Neural cell (in vitro differentiated cells): ENCODE measurements around the gene UNC5A. TPM values are rescaled to one million over a fixed set of nuclear protein-coding genes. Genes with fewer than 3 reads are reported as not detected.

Experiments used
- H2AFZ ChIP-seq: fragments of 200-600, 300-800 bp; sonication (generic), shearing (Covaris generic); 2 replicates; pipeline ENCODE4 v1.6.0; 2014; ENCODE audit warnings: low read depth, mild to moderate bottlenecking, antibody characterized with exemption, low read length, moderate library complexity
- H3F3A ChIP-seq: fragments of 200-600 bp; shearing (Covaris generic); 2 replicates; pipeline ENCODE4 v1.6.1; 2016; ENCODE audit warnings: mild to moderate bottlenecking, moderate library complexity, mixed read lengths, antibody characterized with exemption, low read length; ENCODE audit not compliant: insufficient read depth, poor library complexity, severe bottlenecking
- H3K27ac ChIP-seq: fragments of 200-600, 300-800 bp; sonication (generic), shearing (Covaris generic); 2 replicates; pipeline ENCODE4 v1.5.1; 2014; ENCODE audit warnings: mild to moderate bottlenecking, low read length, moderate library complexity
- H3K27me3 ChIP-seq: fragments of 300-800, 200-600 bp; sonication (generic), shearing (Covaris generic); 2 replicates; pipeline ENCODE4 v1.6.0; 2014; ENCODE audit warnings: mild to moderate bottlenecking, low read depth, low read length, moderate library complexity; ENCODE audit not compliant: insufficient read depth
- H3K36me3 ChIP-seq: fragments of 300-800, 200-600 bp; sonication (generic), shearing (Covaris generic); 2 replicates; pipeline ENCODE4 v1.5.1; 2014; ENCODE audit warnings: mild to moderate bottlenecking, antibody characterized with exemption, low read length, moderate library complexity; ENCODE audit not compliant: insufficient read depth
- H3K4me2 ChIP-seq: fragments of 300-800, 200-600 bp; sonication (generic), shearing (Covaris generic); 2 replicates; pipeline ENCODE4 v1.6.0; 2014; ENCODE audit warnings: mild to moderate bottlenecking, low read length
- H3K4me3 ChIP-seq: fragments of 300-800, 200-600 bp; sonication (generic), shearing (Covaris generic); 2 replicates; pipeline ENCODE4 v1.5.1; 2014; ENCODE audit warnings: mild to moderate bottlenecking, low read length, moderate library complexity
- H3K79me2 ChIP-seq: fragments of 200-600 bp; shearing (Covaris generic); replicated peaks from 2 replicates; pipeline ENCODE4 v1.6.0; 2014; ENCODE audit warnings: mild to moderate bottlenecking, low read length, moderate library complexity; ENCODE audit not compliant: insufficient read depth
- H3K9ac ChIP-seq: fragments of 300-800, 200-600 bp; sonication (generic), shearing (Covaris generic); 2 replicates; pipeline ENCODE4 v1.6.1; 2016; ENCODE audit warnings: mild to moderate bottlenecking, low read length, mixed read lengths
- H3K9me2 ChIP-seq: fragments of 200-600 bp; shearing (Covaris generic); 2 replicates; pipeline ENCODE4 v1.6.1; 2016; ENCODE audit warnings: mild to moderate bottlenecking, low read length, mixed read lengths; ENCODE audit not compliant: insufficient read depth
- H3K9me3 ChIP-seq: fragments of 200-600, 300-800 bp; sonication (generic), shearing (Covaris generic); 2 replicates; pipeline ENCODE4 v1.6.1; 2016; ENCODE audit warnings: mild to moderate bottlenecking, mixed run types, low read length, moderate library complexity, mixed read lengths
- H4K20me1 ChIP-seq: fragments of 200-600 bp; shearing (Covaris generic); 2 replicates; pipeline ENCODE4 v1.6.1; 2016; ENCODE audit warnings: mild to moderate bottlenecking, mixed run types; ENCODE audit not compliant: insufficient read depth
- EP300 ChIP-seq: fragments of 450-650 bp; conservative IDR thresholded peaks from 2 replicates; pipeline ENCODE4 v1.6.1; 2014; ENCODE audit warnings: antibody characterized with exemption, mild to moderate bottlenecking, moderate library complexity; ENCODE audit not compliant: poor library complexity, severe bottlenecking
- EZH2 ChIP-seq: fragments of 200-600, 300-800 bp; shearing (Covaris generic), sonication (generic); IDR thresholded peaks from 2 replicates; pipeline ENCODE4 v1.6.1; 2014; ENCODE audit warnings: antibody characterized with exemption, low read length, borderline replicate concordance, mild to moderate bottlenecking; ENCODE audit not compliant: insufficient read depth, poor library complexity, severe bottlenecking
- MXI1 ChIP-seq: fragments of 450-650 bp; conservative IDR thresholded peaks from 2 replicates; pipeline ENCODE4 v1.6.1; 2014; ENCODE audit warnings: antibody characterized with exemption, mild to moderate bottlenecking; ENCODE audit not compliant: poor library complexity, severe bottlenecking
- POLR2AphosphoS5 ChIP-seq: IDR thresholded peaks from 2 replicates; pipeline ENCODE4 v1.6.1; 2012
- RAD21 ChIP-seq: fragments of 450-650 bp; conservative IDR thresholded peaks from 2 replicates; pipeline ENCODE4 v1.6.1; 2014; ENCODE audit warnings: antibody characterized with exemption, mild to moderate bottlenecking, moderate library complexity
- SMC3 ChIP-seq: fragments of 450-650 bp; conservative IDR thresholded peaks from 2 replicates; pipeline ENCODE4 v1.6.1; 2014; ENCODE audit warnings: antibody characterized with exemption, mild to moderate bottlenecking, moderate library complexity; ENCODE audit not compliant: poor library complexity
- TAF1 ChIP-seq: IDR thresholded peaks from 2 replicates; pipeline ENCODE4 v1.6.1; 2012; ENCODE audit warnings: low read depth
- polyA plus RNA-seq: library from polyadenylated mRNA; depleted of rRNA; stranded (reverse); fragments of >200 nt; gene quantifications from 2 replicates; pipeline ENCODE4 v1.2.3, GENCODE V29; 2014
- TF ChIP-seq, protein P1 (sequence below): IDR thresholded peaks from 2 replicates; pipeline ENCODE4 v1.6.1; 2012; ENCODE audit warnings: borderline replicate concordance
- TF ChIP-seq, protein P2 (sequence below): fragments of 450-650 bp; IDR thresholded peaks from 2 replicates; pipeline ENCODE4 v1.5.1; 2014; ENCODE audit warnings: antibody characterized with exemption, mild to moderate bottlenecking, moderate library complexity; ENCODE audit not compliant: poor library complexity, severe bottlenecking

The UNC5A gene
- polyA plus RNA-seq, 1 donor from 2014 or later = 2.7 TPM

- no peaks in the 10 kb centered on the region for H3K36me3 ChIP-seq
- no peaks in the 10 kb centered on the region for H3K9me2 ChIP-seq
- TF ChIP-seq MXI1 (no peak), EZH2 (no peak), EP300 (no peak), TAF1 (no peak), POLR2AphosphoS5 (no peak), SMC3 (peak; percentile 82), RAD21 (peak; percentile 73)
- TF ChIP-seq, protein P1, sequence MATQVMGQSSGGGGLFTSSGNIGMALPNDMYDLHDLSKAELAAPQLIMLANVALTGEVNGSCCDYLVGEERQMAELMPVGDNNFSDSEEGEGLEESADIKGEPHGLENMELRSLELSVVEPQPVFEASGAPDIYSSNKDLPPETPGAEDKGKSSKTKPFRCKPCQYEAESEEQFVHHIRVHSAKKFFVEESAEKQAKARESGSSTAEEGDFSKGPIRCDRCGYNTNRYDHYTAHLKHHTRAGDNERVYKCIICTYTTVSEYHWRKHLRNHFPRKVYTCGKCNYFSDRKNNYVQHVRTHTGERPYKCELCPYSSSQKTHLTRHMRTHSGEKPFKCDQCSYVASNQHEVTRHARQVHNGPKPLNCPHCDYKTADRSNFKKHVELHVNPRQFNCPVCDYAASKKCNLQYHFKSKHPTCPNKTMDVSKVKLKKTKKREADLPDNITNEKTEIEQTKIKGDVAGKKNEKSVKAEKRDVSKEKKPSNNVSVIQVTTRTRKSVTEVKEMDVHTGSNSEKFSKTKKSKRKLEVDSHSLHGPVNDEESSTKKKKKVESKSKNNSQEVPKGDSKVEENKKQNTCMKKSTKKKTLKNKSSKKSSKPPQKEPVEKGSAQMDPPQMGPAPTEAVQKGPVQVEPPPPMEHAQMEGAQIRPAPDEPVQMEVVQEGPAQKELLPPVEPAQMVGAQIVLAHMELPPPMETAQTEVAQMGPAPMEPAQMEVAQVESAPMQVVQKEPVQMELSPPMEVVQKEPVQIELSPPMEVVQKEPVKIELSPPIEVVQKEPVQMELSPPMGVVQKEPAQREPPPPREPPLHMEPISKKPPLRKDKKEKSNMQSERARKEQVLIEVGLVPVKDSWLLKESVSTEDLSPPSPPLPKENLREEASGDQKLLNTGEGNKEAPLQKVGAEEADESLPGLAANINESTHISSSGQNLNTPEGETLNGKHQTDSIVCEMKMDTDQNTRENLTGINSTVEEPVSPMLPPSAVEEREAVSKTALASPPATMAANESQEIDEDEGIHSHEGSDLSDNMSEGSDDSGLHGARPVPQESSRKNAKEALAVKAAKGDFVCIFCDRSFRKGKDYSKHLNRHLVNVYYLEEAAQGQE = no peak
- TF ChIP-seq, protein P2, sequence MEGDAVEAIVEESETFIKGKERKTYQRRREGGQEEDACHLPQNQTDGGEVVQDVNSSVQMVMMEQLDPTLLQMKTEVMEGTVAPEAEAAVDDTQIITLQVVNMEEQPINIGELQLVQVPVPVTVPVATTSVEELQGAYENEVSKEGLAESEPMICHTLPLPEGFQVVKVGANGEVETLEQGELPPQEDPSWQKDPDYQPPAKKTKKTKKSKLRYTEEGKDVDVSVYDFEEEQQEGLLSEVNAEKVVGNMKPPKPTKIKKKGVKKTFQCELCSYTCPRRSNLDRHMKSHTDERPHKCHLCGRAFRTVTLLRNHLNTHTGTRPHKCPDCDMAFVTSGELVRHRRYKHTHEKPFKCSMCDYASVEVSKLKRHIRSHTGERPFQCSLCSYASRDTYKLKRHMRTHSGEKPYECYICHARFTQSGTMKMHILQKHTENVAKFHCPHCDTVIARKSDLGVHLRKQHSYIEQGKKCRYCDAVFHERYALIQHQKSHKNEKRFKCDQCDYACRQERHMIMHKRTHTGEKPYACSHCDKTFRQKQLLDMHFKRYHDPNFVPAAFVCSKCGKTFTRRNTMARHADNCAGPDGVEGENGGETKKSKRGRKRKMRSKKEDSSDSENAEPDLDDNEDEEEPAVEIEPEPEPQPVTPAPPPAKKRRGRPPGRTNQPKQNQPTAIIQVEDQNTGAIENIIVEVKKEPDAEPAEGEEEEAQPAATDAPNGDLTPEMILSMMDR = peak; percentile 74
- no peaks in the 10 kb centered on the region for H3K9me3 ChIP-seq
- peaks cover 39% of the 10 kb centered on the region for H3K27me3 ChIP-seq
- H2AFZ ChIP-seq = no peak overlapping the region
- H3K79me2 ChIP-seq = no peaks in the 10 kb centered on the region
- peak overlapping the region; percentile 42 for H3K9ac ChIP-seq
- peak overlapping the region; percentile 83 for H3K4me3 ChIP-seq
- no peaks in the 10 kb centered on the region for H3F3A ChIP-seq
- no peak overlapping the region for H3K27ac ChIP-seq
- H4K20me1 ChIP-seq = no peaks in the 10 kb centered on the region
- no peak overlapping the region for H3K4me2 ChIP-seq
These were observed 2.2 kb downstream of the UNC5A start for GRCh38 chr5:176812269-176813259.

- H3K9ac ChIP-seq = no peak overlapping the region
These were observed 3.4 kb downstream of the UNC5A start for GRCh38 chr5:176813587-176814312.

More at GRCh38 chr5:176813587-176814312, 3.4 kb downstream of the UNC5A start:
- H3K27me3 ChIP-seq = peaks cover 35% of the 10 kb centered on the region
- no peak overlapping the region for H2AFZ ChIP-seq
- H3F3A ChIP-seq = no peaks in the 10 kb centered on the region
- no peak overlapping the region for H3K27ac ChIP-seq
- H4K20me1 ChIP-seq = no peaks in the 10 kb centered on the region
- H3K4me2 ChIP-seq = no peak overlapping the region
- no peaks in the 10 kb centered on the region for H3K9me3 ChIP-seq
- H3K79me2 ChIP-seq = no peaks in the 10 kb centered on the region
- TF ChIP-seq EP300 (no peak), TAF1 (no peak), POLR2AphosphoS5 (no peak), MXI1 (no peak), RAD21 (no peak), EZH2 (no peak), SMC3 (no peak)
- TF ChIP-seq, protein P1 = no peak
- TF ChIP-seq, protein P2 = no peak
- no peaks in the 10 kb centered on the region for H3K36me3 ChIP-seq
- H3K4me3 ChIP-seq = no peak overlapping the region
- H3K9me2 ChIP-seq = no peaks in the 10 kb centered on the region
